ENCODE data around the gene SMIM38. TPM values are rescaled to one million over a fixed set of nuclear protein-coding genes. Genes with fewer than 3 reads are reported as not detected.

SMIM38 gene
- total RNA-seq (2021; fragmentation: NEBNext Ultra II Directional; extraction: Animal tissue kit (Norgen Biotek cat#: 25700)), result not detected
- long read RNA-seq, result 0 reads

GRCh38 chr11:69155302-69156234 lies at the start of gene SMIM38:
SMIM38 (plus strand) TSS chr11:69155935; CDS start chr11:69157847, 1,912 bp downstream.
- no peak for DNase-seq
- TF ChIP-seq, protein P1, sequence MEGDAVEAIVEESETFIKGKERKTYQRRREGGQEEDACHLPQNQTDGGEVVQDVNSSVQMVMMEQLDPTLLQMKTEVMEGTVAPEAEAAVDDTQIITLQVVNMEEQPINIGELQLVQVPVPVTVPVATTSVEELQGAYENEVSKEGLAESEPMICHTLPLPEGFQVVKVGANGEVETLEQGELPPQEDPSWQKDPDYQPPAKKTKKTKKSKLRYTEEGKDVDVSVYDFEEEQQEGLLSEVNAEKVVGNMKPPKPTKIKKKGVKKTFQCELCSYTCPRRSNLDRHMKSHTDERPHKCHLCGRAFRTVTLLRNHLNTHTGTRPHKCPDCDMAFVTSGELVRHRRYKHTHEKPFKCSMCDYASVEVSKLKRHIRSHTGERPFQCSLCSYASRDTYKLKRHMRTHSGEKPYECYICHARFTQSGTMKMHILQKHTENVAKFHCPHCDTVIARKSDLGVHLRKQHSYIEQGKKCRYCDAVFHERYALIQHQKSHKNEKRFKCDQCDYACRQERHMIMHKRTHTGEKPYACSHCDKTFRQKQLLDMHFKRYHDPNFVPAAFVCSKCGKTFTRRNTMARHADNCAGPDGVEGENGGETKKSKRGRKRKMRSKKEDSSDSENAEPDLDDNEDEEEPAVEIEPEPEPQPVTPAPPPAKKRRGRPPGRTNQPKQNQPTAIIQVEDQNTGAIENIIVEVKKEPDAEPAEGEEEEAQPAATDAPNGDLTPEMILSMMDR (IDR thresholded peaks at IDR 0.05), result no peak
- Mint-ChIP-seq H3K4me1 (ENCODE audit: low read depth) (peaks cover 14% of the 10 kb centered on the region), H3K9me3 (peaks cover 4% of the 10 kb centered on the region), H3K27me3 (ENCODE audit: insufficient read depth) (peaks cover 7% of the 10 kb centered on the region), H3K4me3 (no peak within 1 kb of the TSS), H3K36me3 (ENCODE audit: low read depth) (peaks cover 3% of the 10 kb centered on the region; the same call in 1 of the 2 replicates), H3K27ac (peak within 1 kb of the TSS; percentile 31; the same call in 1 of the 2 replicates)

- H3K4me1 Mint-ChIP-seq (ENCODE audit: low read depth), result peaks cover 5% of the 10 kb centered on the region
- no peak overlapping the region for H3K4me3 Mint-ChIP-seq
- no peak for DNase-seq
- H3K9me3 Mint-ChIP-seq, result peaks cover 14% of the 10 kb centered on the region
- TF ChIP-seq, protein P1 (IDR thresholded peaks at IDR 0.05), result no peak
- H3K27me3 Mint-ChIP-seq (ENCODE audit: insufficient read depth), result peaks cover 20% of the 10 kb centered on the region
- peaks cover 14% of the 10 kb centered on the region; the same call in 1 of the 2 replicates for H3K36me3 Mint-ChIP-seq (ENCODE audit: low read depth)
- H3K27ac Mint-ChIP-seq, result no peak overlapping the region
Observed at GRCh38 chr11:69106031-69106811, 49.5 kb upstream of the SMIM38 start.

DNA sequence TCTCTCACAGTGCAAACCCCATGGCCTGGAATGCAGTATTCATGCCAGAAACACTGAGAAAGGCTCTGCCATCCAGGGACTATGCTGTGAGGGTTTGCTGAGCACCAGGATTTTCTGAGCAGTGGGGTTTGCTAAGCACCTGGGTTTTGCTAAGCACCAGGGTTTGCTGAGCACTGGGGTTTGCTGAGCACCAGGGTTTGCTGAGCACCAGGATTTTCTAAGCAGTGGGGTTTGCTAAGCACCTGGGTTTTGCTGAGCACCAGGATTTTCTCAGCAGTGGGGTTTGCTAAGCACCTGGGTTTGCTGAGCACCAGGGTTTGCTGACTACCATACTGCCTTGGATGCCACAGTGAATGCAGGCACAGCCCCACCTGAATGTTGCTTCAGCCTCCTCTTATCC lies 48.3 kb upstream of the SMIM38 start:
- Mint-ChIP-seq H3K27me3 (ENCODE audit: insufficient read depth) (peaks cover 18% of the 10 kb centered on the region), H3K27ac (no peak overlapping the region), H3K4me3 (no peak overlapping the region), H3K36me3 (ENCODE audit: low read depth) (peaks cover 14% of the 10 kb centered on the region; the same call in 1 of the 2 replicates), H3K4me1 (ENCODE audit: low read depth) (peaks cover 4% of the 10 kb centered on the region), H3K9me3 (peaks cover 14% of the 10 kb centered on the region)
- no peak for DNase-seq
- TF ChIP-seq, protein P1 (IDR thresholded peaks at IDR 0.05), result no peak

DNA sequence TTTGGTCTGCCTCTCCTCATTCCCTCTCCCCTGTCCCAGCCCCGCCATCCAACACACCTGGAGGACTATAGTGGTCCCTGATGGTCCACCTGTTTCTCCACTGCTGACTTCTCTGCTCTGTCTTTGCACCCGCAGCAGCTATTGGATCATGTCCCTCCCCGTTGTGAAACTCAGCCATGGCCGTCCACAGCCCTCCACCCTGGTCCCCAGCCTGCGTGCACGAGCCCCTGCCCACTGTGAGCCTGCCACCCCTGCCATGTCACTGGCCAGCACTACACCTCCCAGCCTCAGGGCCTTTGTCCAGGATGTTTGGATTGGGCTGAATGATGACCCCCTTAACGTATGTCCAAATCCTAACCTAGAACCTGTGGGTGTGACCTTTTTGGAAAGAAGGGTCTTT lies 47.7 kb upstream of the SMIM38 start:
- H3K4me3 Mint-ChIP-seq, result no peak overlapping the region
- TF ChIP-seq, protein P1 (IDR thresholded peaks at IDR 0.05), result no peak
- H3K4me1 Mint-ChIP-seq (ENCODE audit: low read depth), result no peaks in the 10 kb centered on the region
- no peak overlapping the region for H3K27ac Mint-ChIP-seq
- peaks cover 14% of the 10 kb centered on the region; the same call in 1 of the 2 replicates for H3K36me3 Mint-ChIP-seq (ENCODE audit: low read depth)
- H3K9me3 Mint-ChIP-seq, result peaks cover 14% of the 10 kb centered on the region
- no peak for DNase-seq
- peaks cover 16% of the 10 kb centered on the region for H3K27me3 Mint-ChIP-seq (ENCODE audit: insufficient read depth)

DNA sequence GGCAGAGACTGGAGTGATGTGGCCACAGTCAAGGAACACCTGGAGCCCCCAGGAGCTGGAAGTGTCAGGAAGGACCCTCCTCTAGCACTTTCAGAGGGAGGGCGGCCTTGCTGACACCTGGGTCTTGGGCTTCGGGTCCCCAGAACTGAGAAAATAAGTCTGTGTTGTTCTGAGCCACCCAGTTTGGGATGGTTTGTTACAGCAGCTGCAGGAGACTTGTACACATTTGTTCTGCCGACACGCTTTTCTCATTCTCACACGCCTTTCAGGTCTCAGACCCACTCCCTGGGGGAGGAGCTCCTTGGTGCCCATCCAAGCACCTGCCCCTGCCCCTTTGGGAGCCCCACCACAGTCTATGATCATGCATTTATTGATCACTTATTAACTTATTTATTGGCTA lies 47.2 kb upstream of the SMIM38 start:
- peaks cover 19% of the 10 kb centered on the region for H3K27me3 Mint-ChIP-seq (ENCODE audit: insufficient read depth)
- H3K27ac Mint-ChIP-seq, result no peak overlapping the region
- no peak for DNase-seq
- TF ChIP-seq, protein P1 (IDR thresholded peaks at IDR 0.05), result no peak
- H3K36me3 Mint-ChIP-seq (ENCODE audit: low read depth), result peaks cover 14% of the 10 kb centered on the region; the same call in 1 of the 2 replicates
- H3K4me1 Mint-ChIP-seq (ENCODE audit: low read depth), result no peaks in the 10 kb centered on the region
- H3K9me3 Mint-ChIP-seq, result peaks cover 14% of the 10 kb centered on the region
- no peak overlapping the region for H3K4me3 Mint-ChIP-seq

All from HFFc6 (cell line).